SK-N-SH treated with all-trans-retinoic acid at 6 μM for 48 hours (cell line): ENCODE data around the gene MACIR.

ENCODE experiments used
- CREB5 ChIP-seq: fragments of 250-450 bp; sonication (Bioruptor Pico); IDR thresholded peaks from 2 replicates; pipeline ENCODE4 v1.5.1; 2020; ENCODE audit warnings: low read depth, mild to moderate bottlenecking, moderate library complexity
- CSDC2 ChIP-seq: fragments of 250-450 bp; sonication (Bioruptor Pico); IDR thresholded peaks from 2 replicates; pipeline ENCODE4 v1.5.0; 2020; ENCODE audit warnings: mild to moderate bottlenecking, moderate library complexity
- CSRNP3 ChIP-seq: fragments of 250-450 bp; sonication (Bioruptor Pico); IDR thresholded peaks from 2 replicates; pipeline ENCODE4 v1.5.1; 2021; ENCODE audit warnings: mild to moderate bottlenecking, moderate library complexity
- GLIS3 ChIP-seq: fragments of 250-450 bp; sonication (Bioruptor Pico); IDR thresholded peaks from 2 replicates; pipeline ENCODE4 v1.5.0; 2020; ENCODE audit warnings: mild to moderate bottlenecking, moderate library complexity
- OSR1 ChIP-seq: fragments of 250-450 bp; sonication (Bioruptor Pico); IDR thresholded peaks from 2 replicates; pipeline ENCODE4 v1.8.0; 2022; ENCODE audit warnings: moderate library complexity, mild to moderate bottlenecking, inconsistent platforms
- POU6F1 ChIP-seq: fragments of 250-450 bp; sonication (Bioruptor Pico); IDR thresholded peaks from 2 replicates; pipeline ENCODE4 v1.8.0; 2021; ENCODE audit warnings: low read depth, mild to moderate bottlenecking, moderate library complexity, borderline replicate concordance
- PPARA ChIP-seq: fragments of 250-450 bp; sonication (Bioruptor Pico); IDR thresholded peaks from 2 replicates; pipeline ENCODE4 v1.5.0; 2020; ENCODE audit warnings: mild to moderate bottlenecking, borderline replicate concordance
- RARB ChIP-seq: fragments of 250-450 bp; sonication (Bioruptor Pico); IDR thresholded peaks from 2 replicates; pipeline ENCODE4 v1.8.0; 2021; ENCODE audit warnings: mild to moderate bottlenecking, moderate library complexity
- SNAI2 ChIP-seq: fragments of 250-450 bp; sonication (Bioruptor Pico); IDR thresholded peaks from 2 replicates; pipeline ENCODE4 v1.5.0; 2020; ENCODE audit warnings: mild to moderate bottlenecking, moderate library complexity
- ZFP3 ChIP-seq: fragments of 250-450 bp; sonication (Bioruptor Pico); IDR thresholded peaks from 2 replicates; pipeline ENCODE4 v1.5.0; 2020; ENCODE audit warnings: mild to moderate bottlenecking, moderate library complexity
- ZFP30 ChIP-seq: fragments of 450-650 bp; formaldehyde crosslinking; IDR thresholded peaks from 2 replicates; pipeline ENCODE4 v1.5.0; 2022; ENCODE audit warnings: mild to moderate bottlenecking, moderate library complexity
- TF ChIP-seq, protein P1 (sequence below): fragments of 250-450 bp; sonication (Bioruptor Pico); IDR thresholded peaks from 2 replicates; pipeline ENCODE4 v1.5.0; 2020; ENCODE audit warnings: mild to moderate bottlenecking, moderate library complexity
- TF ChIP-seq, protein P2 (sequence below): fragments of 250-450 bp; sonication (Bioruptor Pico); IDR thresholded peaks from 2 replicates; pipeline ENCODE4 v1.8.0; 2020; ENCODE audit warnings: mild to moderate bottlenecking, moderate library complexity, borderline replicate concordance

DNA sequence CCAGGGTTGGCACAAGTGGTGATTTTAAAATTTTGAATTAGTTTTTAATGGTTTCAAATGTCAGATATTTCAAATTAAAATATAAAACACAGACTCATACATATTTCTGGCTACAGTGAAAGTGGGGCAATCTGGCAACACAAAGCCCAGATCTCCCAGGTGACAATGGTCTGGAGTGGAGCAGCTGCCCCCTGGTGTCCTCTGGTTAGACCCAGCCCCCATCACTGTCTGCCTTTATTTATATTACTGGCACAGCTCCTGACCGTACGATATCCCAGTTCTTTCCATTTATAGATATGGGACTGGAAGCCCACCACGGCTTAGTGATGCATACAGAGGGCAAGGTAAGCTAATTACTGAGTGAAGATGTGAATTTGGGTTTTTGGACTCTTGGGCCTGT is 37.3 kb downstream of the MACIR start:
- TF ChIP-seq POU6F1 (CRISPR knock-in tag) (no peak), ZFP30 (CRISPR knock-in tag) (no peak), SNAI2 (CRISPR knock-in tag) (no peak), ZFP3 (CRISPR knock-in tag) (no peak), OSR1 (CRISPR knock-in tag) (no peak), CSRNP3 (CRISPR knock-in tag) (no peak), GLIS3 (CRISPR knock-in tag) (no peak), PPARA (CRISPR knock-in tag) (no peak), RARB (CRISPR knock-in tag) (no peak), CREB5 (no peak), CSDC2 (CRISPR knock-in tag) (no peak)
- TF ChIP-seq, protein P1, sequence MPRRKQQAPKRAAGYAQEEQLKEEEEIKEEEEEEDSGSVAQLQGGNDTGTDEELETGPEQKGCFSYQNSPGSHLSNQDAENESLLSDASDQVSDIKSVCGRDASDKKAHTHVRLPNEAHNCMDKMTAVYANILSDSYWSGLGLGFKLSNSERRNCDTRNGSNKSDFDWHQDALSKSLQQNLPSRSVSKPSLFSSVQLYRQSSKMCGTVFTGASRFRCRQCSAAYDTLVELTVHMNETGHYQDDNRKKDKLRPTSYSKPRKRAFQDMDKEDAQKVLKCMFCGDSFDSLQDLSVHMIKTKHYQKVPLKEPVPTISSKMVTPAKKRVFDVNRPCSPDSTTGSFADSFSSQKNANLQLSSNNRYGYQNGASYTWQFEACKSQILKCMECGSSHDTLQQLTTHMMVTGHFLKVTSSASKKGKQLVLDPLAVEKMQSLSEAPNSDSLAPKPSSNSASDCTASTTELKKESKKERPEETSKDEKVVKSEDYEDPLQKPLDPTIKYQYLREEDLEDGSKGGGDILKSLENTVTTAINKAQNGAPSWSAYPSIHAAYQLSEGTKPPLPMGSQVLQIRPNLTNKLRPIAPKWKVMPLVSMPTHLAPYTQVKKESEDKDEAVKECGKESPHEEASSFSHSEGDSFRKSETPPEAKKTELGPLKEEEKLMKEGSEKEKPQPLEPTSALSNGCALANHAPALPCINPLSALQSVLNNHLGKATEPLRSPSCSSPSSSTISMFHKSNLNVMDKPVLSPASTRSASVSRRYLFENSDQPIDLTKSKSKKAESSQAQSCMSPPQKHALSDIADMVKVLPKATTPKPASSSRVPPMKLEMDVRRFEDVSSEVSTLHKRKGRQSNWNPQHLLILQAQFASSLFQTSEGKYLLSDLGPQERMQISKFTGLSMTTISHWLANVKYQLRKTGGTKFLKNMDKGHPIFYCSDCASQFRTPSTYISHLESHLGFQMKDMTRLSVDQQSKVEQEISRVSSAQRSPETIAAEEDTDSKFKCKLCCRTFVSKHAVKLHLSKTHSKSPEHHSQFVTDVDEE (CRISPR knock-in tag) = no peak
- TF ChIP-seq, protein P2, sequence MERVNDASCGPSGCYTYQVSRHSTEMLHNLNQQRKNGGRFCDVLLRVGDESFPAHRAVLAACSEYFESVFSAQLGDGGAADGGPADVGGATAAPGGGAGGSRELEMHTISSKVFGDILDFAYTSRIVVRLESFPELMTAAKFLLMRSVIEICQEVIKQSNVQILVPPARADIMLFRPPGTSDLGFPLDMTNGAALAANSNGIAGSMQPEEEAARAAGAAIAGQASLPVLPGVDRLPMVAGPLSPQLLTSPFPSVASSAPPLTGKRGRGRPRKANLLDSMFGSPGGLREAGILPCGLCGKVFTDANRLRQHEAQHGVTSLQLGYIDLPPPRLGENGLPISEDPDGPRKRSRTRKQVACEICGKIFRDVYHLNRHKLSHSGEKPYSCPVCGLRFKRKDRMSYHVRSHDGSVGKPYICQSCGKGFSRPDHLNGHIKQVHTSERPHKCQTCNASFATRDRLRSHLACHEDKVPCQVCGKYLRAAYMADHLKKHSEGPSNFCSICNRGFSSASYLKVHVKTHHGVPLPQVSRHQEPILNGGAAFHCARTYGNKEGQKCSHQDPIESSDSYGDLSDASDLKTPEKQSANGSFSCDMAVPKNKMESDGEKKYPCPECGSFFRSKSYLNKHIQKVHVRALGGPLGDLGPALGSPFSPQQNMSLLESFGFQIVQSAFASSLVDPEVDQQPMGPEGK (CRISPR knock-in tag) = no peak
